Measurements from ENCODE around the gene ZFYVE28.

GRCh38 chr4:2360396-2360730, 58.1 kb downstream of the ZFYVE28 start:
- no peak for TF ChIP-seq EGR1 (IDR thresholded peaks at IDR 0.05; ENCODE audit: borderline replicate concordance, low read depth, low read length)
- no peak for TF ChIP-seq NANOG (IDR thresholded peaks at IDR 0.05; ENCODE audit: insufficient read depth, low read depth, low read length, poor library complexity, severe bottlenecking)
- no peak for TF ChIP-seq SP1 (IDR thresholded peaks at IDR 0.05; ENCODE audit: low read depth, low read length)

All from H1 (cell line).